ENCODE measurements around the gene MIGA2.

GRCh38 chr9:129011170-129011569, 25.3 kb upstream of the MIGA2 start:
- TF ChIP-seq POLR2A (IDR thresholded peaks at IDR 0.05): no peak
- TF ChIP-seq CTCF (IDR thresholded peaks at IDR 0.05): no peak
